MCF 10A (cell line): Measurements from ENCODE around the gene NRXN3. TPM values are rescaled to one million over a fixed set of nuclear protein-coding genes. Genes with fewer than 3 reads are reported as not detected.

Experiments used
- BruUV-seq: library from RNA; stranded (reverse); fragments of 400-500 nt; replicated peaks from 2 replicates; lab custom pipeline; 2021; lab: Mats Ljungman, UMichigan
- CTCF ChIA-PET: fragments of 300-600 bp; sonication (Branson Sonifier 250); formaldehyde crosslinking; extraction: SDS; loops from one replicate; lab custom pipeline; 2021; ENCODE audit warnings: antibody characterized with exemption, inconsistent platforms; lab: Yijun Ruan, JAX
- POLR2A ChIA-PET: fragments of 300-600, 350-650 bp; sonication (Branson Sonifier 250); formaldehyde crosslinking; extraction: SDS; loops from one replicate; lab custom pipeline; 2020; ENCODE audit warnings: antibody characterized with exemption, inconsistent platforms; lab: Yijun Ruan, JAX
- DNase-seq: peaks from one replicate; pipeline ENCODE4 v3.0.0-alpha.2; 2018; ENCODE audit not compliant: unreplicated experiment
- H3K27ac Mint-ChIP-seq: one replicate; pipeline ENCODE4 v1.8.0; 2022; ENCODE audit warnings: mild to moderate bottlenecking, low read depth, mixed read lengths; ENCODE audit not compliant: unreplicated experiment
- H3K27me3 Mint-ChIP-seq: one replicate; pipeline ENCODE4 v1.8.0; 2022; ENCODE audit warnings: mixed read lengths; ENCODE audit not compliant: insufficient read depth, unreplicated experiment
- H3K36me3 Mint-ChIP-seq: one replicate; pipeline ENCODE4 v1.8.0; 2022; ENCODE audit warnings: mild to moderate bottlenecking, moderate library complexity, mixed read lengths; ENCODE audit not compliant: insufficient read depth, unreplicated experiment
- H3K4me1 Mint-ChIP-seq: one replicate; pipeline ENCODE4 v1.8.0; 2022; ENCODE audit warnings: mixed read lengths; ENCODE audit not compliant: insufficient read depth, unreplicated experiment
- H3K4me3 Mint-ChIP-seq: one replicate; pipeline ENCODE4 v1.8.0; 2022; ENCODE audit warnings: mild to moderate bottlenecking, moderate library complexity, mixed read lengths; ENCODE audit not compliant: unreplicated experiment
- H3K9me3 Mint-ChIP-seq: one replicate; pipeline ENCODE4 v1.8.0; 2022; ENCODE audit warnings: mixed read lengths; ENCODE audit not compliant: unreplicated experiment
- CTCF ChIP-seq: fragments of 200-600 bp; IDR thresholded peaks from one replicate; pipeline ENCODE4 v1.8.0; 2022; ENCODE audit warnings: antibody characterized with exemption, mild to moderate bottlenecking; ENCODE audit not compliant: unreplicated experiment
- intact Hi-C: fragments of 100-400 bp; cut with micrococcal nuclease; formaldehyde crosslinking; loops from 2 replicates; pipeline ENCODE4 v1.14.1; 2022
- total RNA-seq: library from RNA; stranded (reverse); gene quantifications from 2 replicates; pipeline ENCODE4 v1.2.3, GENCODE V29; 2022

NRXN3 gene
- total RNA-seq, 1 experiment from 2014 or later = not detected

DNA sequence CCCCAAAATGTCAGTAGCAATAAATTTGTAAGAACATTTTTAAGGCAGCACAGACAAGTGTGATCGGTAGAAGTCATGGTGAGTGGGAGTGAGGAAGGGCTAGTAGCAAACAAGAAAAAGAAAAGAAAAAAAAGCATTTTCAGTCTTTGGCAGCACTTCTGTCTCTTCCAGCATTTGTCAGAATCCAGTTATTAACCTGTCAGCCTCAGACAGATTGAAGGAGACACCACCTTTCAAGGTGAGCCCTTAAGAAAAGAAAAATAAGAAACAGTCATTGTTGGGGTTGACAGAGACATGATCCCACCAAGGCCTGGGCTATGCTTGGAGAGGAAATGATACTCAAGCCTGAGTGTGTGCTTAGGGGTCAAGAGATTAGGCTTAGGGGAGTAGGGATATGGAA, 947.4 kb downstream of the NRXN3 start:
- Mint-ChIP-seq H3K9me3 (no peaks in the 10 kb centered on the region), H3K36me3 (no peaks in the 10 kb centered on the region), H3K4me1 (no peaks in the 10 kb centered on the region), H3K4me3 (no peak overlapping the region), H3K27ac (no peak overlapping the region), H3K27me3 (no peaks in the 10 kb centered on the region)
- no peak for DNase-seq
- ChIA-PET POLR2A (no interaction called here), CTCF (no interaction called here)
- no peak for TF ChIP-seq CTCF
- BruUV-seq = no TSS peak
- intact Hi-C loops = no loop called here

DNA sequence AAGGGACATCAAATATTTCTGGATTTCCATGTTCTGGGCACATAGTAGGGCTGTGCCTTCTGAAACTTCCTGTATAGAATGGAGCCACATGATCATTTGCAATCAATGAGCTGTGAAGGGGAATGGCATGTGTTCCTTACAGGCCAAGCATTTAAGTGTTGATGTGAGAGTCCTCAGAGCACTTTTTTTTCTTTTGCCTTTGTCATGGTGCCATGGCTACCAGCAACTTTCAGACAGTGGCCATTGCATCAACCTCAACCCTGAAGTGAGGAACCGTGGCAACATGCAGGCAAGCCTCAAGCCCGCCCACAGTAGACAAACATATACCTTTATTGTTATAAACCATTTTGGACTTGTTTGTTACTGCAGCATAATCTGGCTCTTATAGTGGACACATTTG, 948.1 kb downstream of the NRXN3 start:
- H3K27me3 Mint-ChIP-seq = no peaks in the 10 kb centered on the region
- POLR2A ChIA-PET = no interaction called here
- no peak overlapping the region for H3K4me3 Mint-ChIP-seq
- no peak for TF ChIP-seq CTCF
- no TSS peak for BruUV-seq
- intact Hi-C loops = no loop called here
- CTCF ChIA-PET = interaction anchor here (0.6 kb wide), 1 partner anchor 10 kb away, joined by 3 read pairs; no protein-coding TSS in a partner anchor
- no peaks in the 10 kb centered on the region for H3K4me1 Mint-ChIP-seq
- H3K27ac Mint-ChIP-seq = no peak overlapping the region
- DNase-seq = no peak
- H3K9me3 Mint-ChIP-seq = no peaks in the 10 kb centered on the region
- H3K36me3 Mint-ChIP-seq = no peaks in the 10 kb centered on the region

DNA sequence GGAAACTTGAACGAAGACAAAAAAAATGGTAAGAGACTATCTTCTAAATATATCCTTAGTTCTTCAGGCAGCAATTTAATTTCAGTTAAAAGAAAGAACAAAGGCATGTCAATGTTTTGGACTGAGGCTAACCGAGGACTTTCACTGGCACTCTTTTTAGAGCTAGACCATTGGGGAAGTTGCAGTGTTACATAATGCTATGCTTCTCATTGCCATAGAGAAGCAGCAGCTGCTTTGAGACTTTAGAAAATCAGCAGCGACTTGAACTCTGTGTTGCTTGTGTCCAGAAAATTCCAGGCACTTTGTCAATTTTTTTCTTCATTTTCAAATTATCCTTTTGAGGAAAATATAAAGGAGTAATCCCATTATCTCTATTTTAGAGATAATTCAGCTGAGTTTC, 964.2 kb downstream of the NRXN3 start:
- BruUV-seq = no TSS peak
- no peak overlapping the region for H3K4me3 Mint-ChIP-seq
- intact Hi-C loops = no loop called here
- CTCF ChIA-PET = interaction anchor here (1.7 kb wide), 1 partner anchor 19 kb away, joined by 4 read pairs; no protein-coding TSS in a partner anchor
- peaks cover 7% of the 10 kb centered on the region for H3K9me3 Mint-ChIP-seq
- TF ChIP-seq CTCF = no peak
- H3K4me1 Mint-ChIP-seq = no peaks in the 10 kb centered on the region
- no peaks in the 10 kb centered on the region for H3K36me3 Mint-ChIP-seq
- no peak for DNase-seq
- POLR2A ChIA-PET = no interaction called here
- no peak overlapping the region for H3K27ac Mint-ChIP-seq
- no peaks in the 10 kb centered on the region for H3K27me3 Mint-ChIP-seq

- intact Hi-C loops = no loop called here
- H3K27me3 Mint-ChIP-seq = no peaks in the 10 kb centered on the region
- TF ChIP-seq CTCF = no peak
- no peak overlapping the region for H3K27ac Mint-ChIP-seq
- no peak for DNase-seq
- BruUV-seq = no TSS peak
- ChIA-PET POLR2A (no interaction called here), CTCF (interaction anchor here (0.5 to 0.6 kb wide), 3 partner anchors 10 to 177 kb away, joined by 3 to 4 read pairs (median 3); no protein-coding TSS in a partner anchor)
- no peaks in the 10 kb centered on the region for H3K36me3 Mint-ChIP-seq
- no peaks in the 10 kb centered on the region for H3K4me1 Mint-ChIP-seq
- H3K9me3 Mint-ChIP-seq = no peaks in the 10 kb centered on the region
- H3K4me3 Mint-ChIP-seq = no peak overlapping the region
Measured at GRCh38 chr14:79136071-79137044, 966.2 kb downstream of the NRXN3 start.
